Glutamatergic neuron (in vitro differentiated cells): ENCODE measurements around the gene SLC6A4. TPM values are rescaled to one million over a fixed set of nuclear protein-coding genes. Genes with fewer than 3 reads are reported as not detected.
"Not testable (repeated sequence)": the region's sequence is repeated elsewhere in the genome, so short reads cannot be mapped to it uniquely, and the experiment has no call there.

Experiments
- DNase-seq: peaks from one replicate; pipeline ENCODE4 v3.0.0; 2022
- H3K27ac Mint-ChIP-seq: one replicate; pipeline ENCODE4 v1.8.0; 2020; ENCODE audit warnings: mild to moderate bottlenecking, mixed read lengths, inconsistent platforms; ENCODE audit not compliant: unreplicated experiment
- H3K27me3 Mint-ChIP-seq: one replicate; pipeline ENCODE4 v1.8.0; 2020; ENCODE audit warnings: mild to moderate bottlenecking, moderate library complexity, mixed read lengths, inconsistent platforms; ENCODE audit not compliant: unreplicated experiment
- H3K36me3 Mint-ChIP-seq: one replicate; pipeline ENCODE4 v1.8.0; 2020; ENCODE audit warnings: mild to moderate bottlenecking, mixed read lengths, inconsistent platforms; ENCODE audit not compliant: unreplicated experiment
- H3K4me1 Mint-ChIP-seq: one replicate; pipeline ENCODE4 v1.8.0; 2020; ENCODE audit warnings: mild to moderate bottlenecking, low read depth, mixed read lengths, inconsistent platforms; ENCODE audit not compliant: unreplicated experiment
- H3K4me3 Mint-ChIP-seq: one replicate; pipeline ENCODE4 v1.8.0; 2020; ENCODE audit warnings: mild to moderate bottlenecking, mixed read lengths, inconsistent platforms; ENCODE audit not compliant: unreplicated experiment
- H3K9me3 Mint-ChIP-seq: one replicate; pipeline ENCODE4 v1.8.0; 2020; ENCODE audit warnings: mild to moderate bottlenecking, moderate library complexity, mixed read lengths, inconsistent platforms; ENCODE audit not compliant: unreplicated experiment
- total RNA-seq: library from RNA; stranded (reverse); fragmentation: NEBNext Ultra II Directional; extraction: Animal tissue kit (Norgen Biotek cat#: 25700); gene quantifications from one replicate; pipeline ENCODE4 v1.2.1, GENCODE V29; 2021; ENCODE audit not compliant: unreplicated experiment
- TF ChIP-seq, protein P1 (sequence below): fragments of 200-600 bp; sonication (generic); IDR thresholded peaks from one replicate; pipeline ENCODE4 v1.5.0; 2021; ENCODE audit not compliant: partially characterized antibody, unreplicated experiment

SLC6A4 gene
- total RNA-seq, 1 donor from 2014 or later = not detected

GRCh38 chr17:30155389-30155788, 80.1 kb downstream of the SLC6A4 start:
- H3K4me3 Mint-ChIP-seq = no peak overlapping the region
- H3K9me3 Mint-ChIP-seq = peaks cover 9% of the 10 kb centered on the region
- no peaks in the 10 kb centered on the region for H3K4me1 Mint-ChIP-seq
- TF ChIP-seq, protein P1, sequence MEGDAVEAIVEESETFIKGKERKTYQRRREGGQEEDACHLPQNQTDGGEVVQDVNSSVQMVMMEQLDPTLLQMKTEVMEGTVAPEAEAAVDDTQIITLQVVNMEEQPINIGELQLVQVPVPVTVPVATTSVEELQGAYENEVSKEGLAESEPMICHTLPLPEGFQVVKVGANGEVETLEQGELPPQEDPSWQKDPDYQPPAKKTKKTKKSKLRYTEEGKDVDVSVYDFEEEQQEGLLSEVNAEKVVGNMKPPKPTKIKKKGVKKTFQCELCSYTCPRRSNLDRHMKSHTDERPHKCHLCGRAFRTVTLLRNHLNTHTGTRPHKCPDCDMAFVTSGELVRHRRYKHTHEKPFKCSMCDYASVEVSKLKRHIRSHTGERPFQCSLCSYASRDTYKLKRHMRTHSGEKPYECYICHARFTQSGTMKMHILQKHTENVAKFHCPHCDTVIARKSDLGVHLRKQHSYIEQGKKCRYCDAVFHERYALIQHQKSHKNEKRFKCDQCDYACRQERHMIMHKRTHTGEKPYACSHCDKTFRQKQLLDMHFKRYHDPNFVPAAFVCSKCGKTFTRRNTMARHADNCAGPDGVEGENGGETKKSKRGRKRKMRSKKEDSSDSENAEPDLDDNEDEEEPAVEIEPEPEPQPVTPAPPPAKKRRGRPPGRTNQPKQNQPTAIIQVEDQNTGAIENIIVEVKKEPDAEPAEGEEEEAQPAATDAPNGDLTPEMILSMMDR = no peak
- no peak for DNase-seq
- no peaks in the 10 kb centered on the region for H3K27me3 Mint-ChIP-seq
- peaks cover 15% of the 10 kb centered on the region for H3K36me3 Mint-ChIP-seq
- no peak overlapping the region for H3K27ac Mint-ChIP-seq

DNA sequence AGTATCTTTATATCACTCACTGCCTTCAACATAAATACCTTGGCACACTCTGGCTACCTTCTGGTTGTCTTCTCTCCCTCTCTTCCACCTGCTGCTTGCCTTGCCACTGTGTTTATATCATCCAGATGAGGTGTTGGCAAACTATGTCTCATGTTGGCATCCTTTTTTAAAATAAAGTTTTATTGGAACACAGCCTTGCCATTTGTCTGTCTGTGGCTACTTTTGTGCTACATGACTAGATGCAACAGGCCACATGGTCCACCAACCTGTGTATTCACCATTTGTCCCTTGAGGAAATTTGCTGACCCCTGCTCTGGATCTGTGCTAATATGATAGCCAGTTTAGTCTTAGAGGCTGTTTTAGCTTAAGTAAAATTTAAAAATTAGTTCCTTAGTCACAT, 82.0 kb downstream of the SLC6A4 start:
- Mint-ChIP-seq H3K9me3 (peaks cover 2% of the 10 kb centered on the region), H3K27ac (no peak overlapping the region), H3K36me3 (no peaks in the 10 kb centered on the region), H3K27me3 (no peaks in the 10 kb centered on the region), H3K4me1 (no peaks in the 10 kb centered on the region), H3K4me3 (no peak overlapping the region)
- no peak for DNase-seq
- TF ChIP-seq, protein P1 = no peak

GRCh38 chr17:30151471-30151870, 84.0 kb downstream of the SLC6A4 start:
- H3K36me3 Mint-ChIP-seq = no peaks in the 10 kb centered on the region
- no peak overlapping the region for H3K27ac Mint-ChIP-seq
- H3K27me3 Mint-ChIP-seq = no peaks in the 10 kb centered on the region
- TF ChIP-seq, protein P1 = no peak
- no peak overlapping the region for H3K4me3 Mint-ChIP-seq
- no peak for DNase-seq
- peaks cover 2% of the 10 kb centered on the region for H3K9me3 Mint-ChIP-seq
- H3K4me1 Mint-ChIP-seq = no peaks in the 10 kb centered on the region

- TF ChIP-seq, protein P1 = no peak
- H3K27ac Mint-ChIP-seq = no peak overlapping the region
- no peaks in the 10 kb centered on the region for H3K9me3 Mint-ChIP-seq
- H3K4me3 Mint-ChIP-seq = no peak overlapping the region
- H3K27me3 Mint-ChIP-seq = peaks cover 2% of the 10 kb centered on the region
- H3K36me3 Mint-ChIP-seq = no peaks in the 10 kb centered on the region
- DNase-seq = no peak
- no peaks in the 10 kb centered on the region for H3K4me1 Mint-ChIP-seq
Measured at GRCh38 chr17:30148376-30148775, 87.1 kb downstream of the SLC6A4 start.

DNA sequence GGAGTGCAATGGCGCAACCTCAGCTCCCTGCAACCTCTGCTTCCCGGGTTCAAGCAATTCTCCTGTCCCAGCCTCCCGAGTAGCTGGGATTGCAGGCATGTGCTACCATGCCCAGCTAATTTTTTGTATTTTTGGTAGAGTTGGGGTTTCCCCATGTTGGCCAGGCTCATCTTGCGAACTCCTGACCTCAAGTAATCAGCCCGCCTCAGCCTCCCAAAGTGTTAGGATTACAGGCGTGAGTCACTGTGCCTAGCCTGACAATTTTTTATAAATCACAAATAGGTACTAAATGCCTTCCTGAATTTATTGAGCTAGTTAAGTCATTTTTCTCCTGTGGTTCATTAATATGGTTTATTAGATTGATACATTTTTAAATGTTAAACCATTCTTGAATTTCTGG, 87.6 kb downstream of the SLC6A4 start:
- H3K27ac Mint-ChIP-seq, H3K4me1 Mint-ChIP-seq, DNase-seq, H3K27me3 Mint-ChIP-seq, H3K36me3 Mint-ChIP-seq, H3K9me3 Mint-ChIP-seq, H3K4me3 Mint-ChIP-seq: not testable (repeated sequence)

Other genes starting within 250 kb of the SLC6A4 start
- 18.2 TPM for gene NSRP1, start 118.9 kb downstream of the SLC6A4 start, total RNA-seq
- gene BLMH, start 56.2 kb upstream of the SLC6A4 start, total RNA-seq = 103 TPM
- not detected for gene TMIGD1, start 98.4 kb upstream of the SLC6A4 start, total RNA-seq
- gene CPD, start 143.2 kb upstream of the SLC6A4 start, total RNA-seq = 29.8 TPM
- gene GOSR1, start 241.7 kb upstream of the SLC6A4 start, total RNA-seq = 46.1 TPM